Neural progenitor cell (in vitro differentiated cells): ENCODE measurements around the gene PRR7. TPM values are rescaled to one million over a fixed set of nuclear protein-coding genes. Genes with fewer than 3 reads are reported as not detected.

ENCODE experiments used
- DNase-seq: peaks from one replicate; pipeline ENCODE4 v3.0.0-alpha.2; 2016; ENCODE audit warnings: low spot score
- H2AFZ ChIP-seq: fragments of 200-600 bp; sonication (generic); replicated peaks from 2 replicates; pipeline ENCODE4 v1.6.1; 2016; ENCODE audit warnings: antibody characterized with exemption
- H3F3A ChIP-seq: fragments of 200-600 bp; sonication (generic); 2 replicates; pipeline ENCODE4 v1.6.1; 2016; ENCODE audit warnings: antibody characterized with exemption, low read depth
- H3K27ac ChIP-seq: fragments of 200-600 bp; sonication (generic); 2 replicates; pipeline ENCODE4 v1.5.1; 2016; ENCODE audit warnings: mild to moderate bottlenecking
- H3K27me3 ChIP-seq: fragments of 200-600 bp; sonication (generic); 2 replicates; pipeline ENCODE4 v1.6.1; 2016; ENCODE audit warnings: mild to moderate bottlenecking, moderate library complexity
- H3K36me3 ChIP-seq: fragments of 200-600 bp; sonication (generic); 2 replicates; pipeline ENCODE4 v1.5.1; 2016
- H3K4me1 ChIP-seq: fragments of 200-600 bp; sonication (generic); 2 replicates; pipeline ENCODE4 v1.6.1; 2016; ENCODE audit warnings: mixed run types
- H3K4me2 ChIP-seq: fragments of 200-600 bp; sonication (generic); 2 replicates; pipeline ENCODE4 v1.6.1; 2016
- H3K4me3 ChIP-seq: fragments of 200-600 bp; sonication (generic); 2 replicates; pipeline ENCODE4 v1.5.1; 2016
- H3K79me2 ChIP-seq: fragments of 200-600 bp; sonication (generic); 2 replicates; pipeline ENCODE4 v1.6.1; 2016; ENCODE audit warnings: low read depth
- H3K9ac ChIP-seq: fragments of 200-600 bp; sonication (generic); 2 replicates; pipeline ENCODE4 v1.6.1; 2016
- H3K9me3 ChIP-seq: fragments of 200-600 bp; sonication (generic); 2 replicates; pipeline ENCODE4 v1.5.1; 2016; ENCODE audit warnings: low read depth
- H4K20me1 ChIP-seq: fragments of 200-600 bp; sonication (generic); 2 replicates; pipeline ENCODE4 v1.6.1; 2016; ENCODE audit warnings: low read depth
- H3K27ac Mint-ChIP-seq: 3 replicates; pipeline ENCODE4 v1.8.0; 2021; ENCODE audit warnings: mixed read lengths
- H3K27me3 Mint-ChIP-seq: 2 replicates; pipeline ENCODE4 v1.8.0; 2022; ENCODE audit warnings: low read depth, mild to moderate bottlenecking, inconsistent platforms, moderate library complexity, mixed read lengths; ENCODE audit not compliant: insufficient read depth
- H3K36me3 Mint-ChIP-seq: 3 replicates; pipeline ENCODE4 v1.8.0; 2021; ENCODE audit warnings: mixed read lengths
- H3K4me1 Mint-ChIP-seq: 3 replicates; pipeline ENCODE4 v1.8.0; 2021; ENCODE audit warnings: mixed read lengths
- H3K4me3 Mint-ChIP-seq: 3 replicates; pipeline ENCODE4 v1.8.0; 2021; ENCODE audit warnings: mild to moderate bottlenecking, moderate library complexity, mixed read lengths
- H3K9me3 Mint-ChIP-seq: 3 replicates; pipeline ENCODE4 v1.8.0; 2020; ENCODE audit warnings: mixed read lengths
- CTCF ChIP-seq: fragments of 200-600 bp; sonication (generic); IDR thresholded peaks from 2 replicates; pipeline ENCODE4 v1.5.1; 2017; ENCODE audit warnings: antibody characterized with exemption, mild to moderate bottlenecking
- EZH2 ChIP-seq: fragments of 200-600 bp; sonication (generic); IDR thresholded peaks from 2 replicates; pipeline ENCODE4 v1.6.1; 2017; ENCODE audit warnings: antibody characterized with exemption, mild to moderate bottlenecking, moderate library complexity
- EZH2phosphoT487 ChIP-seq: fragments of 200-600 bp; sonication (generic); IDR thresholded peaks from 2 replicates; pipeline ENCODE4 v1.6.1; 2017; ENCODE audit warnings: antibody characterized with exemption
- total RNA-seq: library from RNA; depleted of rRNA; stranded (reverse); fragments of >200 nt; gene quantifications from 2 replicates; pipeline ENCODE4 v1.2.3, GENCODE V29; 2015; ENCODE audit warnings: low replicate concordance

The PRR7 gene
- total RNA-seq, 1 donor from 2014 or later = 4.5 TPM

DNA sequence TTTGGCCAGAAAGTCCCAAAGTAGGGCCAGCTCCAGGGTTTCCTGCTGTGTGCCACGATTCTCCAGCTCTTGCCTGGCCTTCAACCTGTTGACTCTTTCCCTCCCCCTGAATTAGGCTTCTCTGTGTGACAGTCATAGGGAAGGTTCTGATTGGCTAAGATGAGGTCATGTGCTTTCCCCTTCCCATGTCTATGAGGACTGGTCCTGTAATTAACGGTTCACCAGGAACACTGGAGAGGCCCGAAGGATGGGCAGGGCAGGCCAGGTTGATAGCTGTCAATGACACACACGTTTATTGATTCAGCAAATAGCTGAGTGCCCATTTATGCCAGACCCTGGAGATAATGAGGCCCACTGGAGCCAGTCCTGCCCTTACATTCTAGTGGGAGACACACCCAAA is 9.0 kb upstream of the PRR7 start:
- H3K36me3 Mint-ChIP-seq = peaks cover 24% of the 10 kb centered on the region
- TF ChIP-seq EZH2phosphoT487 (no peak), EZH2 (no peak), CTCF (no peak)
- no peak overlapping the region for H3K9ac ChIP-seq
- H3K4me3 Mint-ChIP-seq = no peak overlapping the region
- H2AFZ ChIP-seq = no peak overlapping the region
- H3F3A ChIP-seq = peaks cover 2% of the 10 kb centered on the region
- H3K4me1 Mint-ChIP-seq = no peaks in the 10 kb centered on the region
- H3K4me3 ChIP-seq = no peak overlapping the region
- H3K27ac Mint-ChIP-seq = no peak overlapping the region
- H3K79me2 ChIP-seq = no peaks in the 10 kb centered on the region
- peaks cover 8% of the 10 kb centered on the region for H3K27me3 Mint-ChIP-seq
- no peak for DNase-seq
- H3K4me2 ChIP-seq = no peak overlapping the region
- H3K27ac ChIP-seq = no peak overlapping the region
- H3K27me3 ChIP-seq = no peaks in the 10 kb centered on the region
- no peaks in the 10 kb centered on the region for H3K9me3 Mint-ChIP-seq
- H3K36me3 ChIP-seq = no peaks in the 10 kb centered on the region
- no peaks in the 10 kb centered on the region for H3K4me1 ChIP-seq
- peaks cover 1% of the 10 kb centered on the region for H4K20me1 ChIP-seq
- H3K9me3 ChIP-seq = no peaks in the 10 kb centered on the region

- H2AFZ ChIP-seq = no peak overlapping the region
- no peak for TF ChIP-seq EZH2phosphoT487
- no peak for TF ChIP-seq EZH2
- no peak for TF ChIP-seq CTCF
- no peaks in the 10 kb centered on the region for H3K27me3 ChIP-seq
- no peaks in the 10 kb centered on the region for H4K20me1 ChIP-seq
- no peak overlapping the region for H3K27ac Mint-ChIP-seq
- no peak for DNase-seq
- H3K27ac ChIP-seq = no peak overlapping the region
- H3K36me3 ChIP-seq = no peaks in the 10 kb centered on the region
- H3K4me1 Mint-ChIP-seq = no peaks in the 10 kb centered on the region
- no peaks in the 10 kb centered on the region for H3K9me3 Mint-ChIP-seq
- H3K4me1 ChIP-seq = no peaks in the 10 kb centered on the region
- peaks cover 22% of the 10 kb centered on the region for H3K36me3 Mint-ChIP-seq
- H3K4me3 Mint-ChIP-seq = no peak overlapping the region
- peaks cover 8% of the 10 kb centered on the region for H3K27me3 Mint-ChIP-seq
- no peak overlapping the region for H3K9ac ChIP-seq
- H3K9me3 ChIP-seq = no peaks in the 10 kb centered on the region
- H3K79me2 ChIP-seq = no peaks in the 10 kb centered on the region
- no peak overlapping the region for H3K4me3 ChIP-seq
- H3K4me2 ChIP-seq = no peak overlapping the region
- peaks cover 2% of the 10 kb centered on the region for H3F3A ChIP-seq
These were observed 8.1 kb upstream of the PRR7 start for GRCh38 chr5:177438468-177438867.

- Mint-ChIP-seq H3K36me3 (peaks cover 21% of the 10 kb centered on the region), H3K4me3 (no peak overlapping the region), H3K27me3 (peaks cover 10% of the 10 kb centered on the region), H3K4me1 (peaks cover 3% of the 10 kb centered on the region), H3K9me3 (no peaks in the 10 kb centered on the region), H3K27ac (no peak overlapping the region)
- Histone ChIP-seq H4K20me1 (no peaks in the 10 kb centered on the region), H3K4me2 (no peak overlapping the region), H3K4me1 (no peaks in the 10 kb centered on the region), H3K36me3 (no peaks in the 10 kb centered on the region), H3K27ac (no peak overlapping the region), H2AFZ (no peak overlapping the region), H3K9me3 (no peaks in the 10 kb centered on the region), H3K4me3 (no peak overlapping the region), H3K9ac (no peak overlapping the region), H3K27me3 (no peaks in the 10 kb centered on the region), H3K79me2 (no peaks in the 10 kb centered on the region), H3F3A (peaks cover 6% of the 10 kb centered on the region)
- DNase-seq = no peak
- TF ChIP-seq EZH2 (no peak), EZH2phosphoT487 (no peak), CTCF (no peak)
These were observed 7.0 kb upstream of the PRR7 start for GRCh38 chr5:177439518-177440053.
